Astrocyte (in vitro differentiated cells and primary cell): ENCODE data around the gene NUTM2F.

Experiments used
- CTCF ChIP-seq: IDR thresholded peaks from 2 replicates; pipeline ENCODE4 v1.5.1; 2011; ENCODE audit warnings: low read depth, mild to moderate bottlenecking, inconsistent platforms, low read length, moderate library complexity; ENCODE audit not compliant: insufficient read depth
- EZH2 ChIP-seq: IDR thresholded peaks from 2 replicates; pipeline ENCODE4 v1.6.1; 2012; ENCODE audit warnings: mild to moderate bottlenecking, low read length, inconsistent platforms; ENCODE audit not compliant: insufficient read depth

GRCh38 chr9:94277885-94278536, 50.4 kb downstream of the NUTM2F start:
- TF ChIP-seq CTCF (no peak), EZH2 (no peak)
